ENCODE data around the gene NIPSNAP3A.

Gene NIPSNAP3A

GRCh38 chr9:104774132-104774531 lies 26.6 kb downstream of the NIPSNAP3A start:
- in situ Hi-C loops (cut with MboI; ENCODE audit: low sequenced_read_pairs), result loop anchor here (10.0 kb wide), 1 partner anchor 641 kb away; no protein-coding TSS in a partner anchor

- in situ Hi-C loops (cut with MboI; ENCODE audit: low sequenced_read_pairs), result loop anchor here (10.0 kb wide), 1 partner anchor 640 kb away; no protein-coding TSS in a partner anchor
These were observed 27.5 kb downstream of the NIPSNAP3A start for GRCh38 chr9:104774831-104775573.

GRCh38 chr9:104775574-104775936 lies 28.1 kb downstream of the NIPSNAP3A start:
- in situ Hi-C loops (cut with MboI; ENCODE audit: low sequenced_read_pairs), result loop anchor here (10.0 kb wide), 1 partner anchor 639 kb away; no protein-coding TSS in a partner anchor

GRCh38 chr9:104775976-104776375 lies 28.5 kb downstream of the NIPSNAP3A start:
- in situ Hi-C loops (cut with MboI; ENCODE audit: low sequenced_read_pairs), result loop anchor here (10.0 kb wide), 1 partner anchor 639 kb away; no protein-coding TSS in a partner anchor

GRCh38 chr9:104776797-104777196 lies 29.3 kb downstream of the NIPSNAP3A start:
- in situ Hi-C loops (cut with MboI; ENCODE audit: low sequenced_read_pairs), result loop anchor here (10.0 kb wide), 1 partner anchor 638 kb away; no protein-coding TSS in a partner anchor

- in situ Hi-C loops (cut with MboI; ENCODE audit: low sequenced_read_pairs), result loop anchor here (10.0 kb wide), 1 partner anchor 636 kb away; no protein-coding TSS in a partner anchor
These were observed 31.3 kb downstream of the NIPSNAP3A start for GRCh38 chr9:104778802-104779201.

- in situ Hi-C loops (cut with MboI; ENCODE audit: low sequenced_read_pairs), result loop anchor here (10.0 kb wide), 1 partner anchor 635 kb away; no protein-coding TSS in a partner anchor
These were observed 31.9 kb downstream of the NIPSNAP3A start for GRCh38 chr9:104779334-104779733.

- in situ Hi-C loops (cut with MboI; ENCODE audit: low sequenced_read_pairs), result loop anchor here (10.0 kb wide), 1 partner anchor 635 kb away; no protein-coding TSS in a partner anchor
These were observed 32.6 kb downstream of the NIPSNAP3A start for GRCh38 chr9:104779946-104780535.

GRCh38 chr9:104780796-104781395 lies 33.4 kb downstream of the NIPSNAP3A start:
- in situ Hi-C loops (cut with MboI; ENCODE audit: low sequenced_read_pairs), result no loop called here

- in situ Hi-C loops (cut with MboI; ENCODE audit: low sequenced_read_pairs), result no loop called here
These were observed 36.1 kb downstream of the NIPSNAP3A start for GRCh38 chr9:104783588-104783987.

GRCh38 chr9:104784098-104784497 lies 36.6 kb downstream of the NIPSNAP3A start:
- in situ Hi-C loops (cut with MboI; ENCODE audit: low sequenced_read_pairs), result no loop called here

GRCh38 chr9:104786293-104786692 lies 38.8 kb downstream of the NIPSNAP3A start:
- in situ Hi-C loops (cut with MboI; ENCODE audit: low sequenced_read_pairs), result no loop called here

GRCh38 chr9:104787306-104788015 lies 40.0 kb downstream of the NIPSNAP3A start:
- in situ Hi-C loops (cut with MboI; ENCODE audit: low sequenced_read_pairs), result no loop called here

GRCh38 chr9:104788251-104788650 lies 40.8 kb downstream of the NIPSNAP3A start:
- in situ Hi-C loops (cut with MboI; ENCODE audit: low sequenced_read_pairs), result no loop called here

GRCh38 chr9:104794070-104794469 lies 46.6 kb downstream of the NIPSNAP3A start:
- in situ Hi-C loops (cut with MboI; ENCODE audit: low sequenced_read_pairs), result loop anchor here (10.0 kb wide), 1 partner anchor 361 kb away; no protein-coding TSS in a partner anchor

GRCh38 chr9:104795082-104795481 lies 47.6 kb downstream of the NIPSNAP3A start:
- in situ Hi-C loops (cut with MboI; ENCODE audit: low sequenced_read_pairs), result loop anchor here (10.0 kb wide), 1 partner anchor 360 kb away; no protein-coding TSS in a partner anchor

GRCh38 chr9:104795857-104796256 lies 48.4 kb downstream of the NIPSNAP3A start:
- in situ Hi-C loops (cut with MboI; ENCODE audit: low sequenced_read_pairs), result loop anchor here (10.0 kb wide), 1 partner anchor 359 kb away; no protein-coding TSS in a partner anchor

- in situ Hi-C loops (cut with MboI; ENCODE audit: low sequenced_read_pairs), result loop anchor here (10.0 kb wide), 1 partner anchor 356 kb away; no protein-coding TSS in a partner anchor
These were observed 50.9 kb downstream of the NIPSNAP3A start for GRCh38 chr9:104798209-104798995.

- in situ Hi-C loops (cut with MboI; ENCODE audit: low sequenced_read_pairs), result no loop called here
These were observed 52.7 kb downstream of the NIPSNAP3A start for GRCh38 chr9:104800068-104800785.
